Hippocampal formation (tissue), 2 donors: ENCODE data around the gene PTPRG.

Source experiments
- DNase-seq, 2 donors: peaks; one replicate each; lab custom pipeline; 2025; lab: John Stamatoyannopoulos, UW

PTPRG gene

DNA sequence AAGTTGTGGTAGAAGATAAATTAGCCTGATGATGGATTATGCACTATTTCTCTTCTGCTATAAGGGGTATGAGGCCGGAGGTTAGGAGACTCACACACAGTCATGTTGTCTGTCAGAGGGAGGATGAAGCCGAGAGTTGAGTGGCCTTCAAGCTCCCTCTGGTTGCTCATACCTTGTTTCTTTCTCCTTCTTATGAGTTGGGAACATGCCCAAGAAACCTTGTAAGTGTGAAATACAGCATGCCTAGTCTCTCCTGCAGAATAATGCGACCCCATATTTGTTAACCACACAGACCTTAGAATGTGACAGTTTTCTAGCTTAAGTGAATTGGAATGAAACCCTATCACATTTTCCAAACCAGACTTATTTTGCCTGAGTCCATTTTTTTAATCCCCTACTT, 366.7 kb downstream of the PTPRG start:
- no peak for DNase-seq

DNA sequence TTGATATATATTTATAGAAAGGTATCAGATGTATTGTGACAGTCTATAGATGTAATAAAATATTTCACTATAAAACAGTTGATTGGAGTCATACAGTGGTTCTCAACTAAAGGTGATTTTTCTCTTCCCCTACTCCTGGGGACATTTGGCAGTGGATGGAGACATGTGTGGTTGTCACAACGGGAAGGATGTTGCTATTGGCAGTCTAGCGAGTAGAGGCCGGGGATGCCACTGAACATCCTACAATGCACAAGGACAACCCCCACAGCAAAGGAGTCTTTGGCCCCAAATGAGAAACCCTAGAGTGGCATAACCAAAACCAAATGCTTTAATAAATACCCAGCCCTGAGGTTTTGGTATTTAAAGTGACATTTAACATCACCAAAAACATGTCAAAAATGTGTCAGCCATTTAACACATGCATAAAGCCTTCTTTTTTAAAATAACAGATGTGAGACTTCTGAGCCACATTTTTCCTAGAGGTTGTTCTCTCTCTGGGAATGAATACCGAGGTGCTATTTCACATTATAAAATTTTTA, 367.5 kb downstream of the PTPRG start:
- DNase-seq = no peak

DNA sequence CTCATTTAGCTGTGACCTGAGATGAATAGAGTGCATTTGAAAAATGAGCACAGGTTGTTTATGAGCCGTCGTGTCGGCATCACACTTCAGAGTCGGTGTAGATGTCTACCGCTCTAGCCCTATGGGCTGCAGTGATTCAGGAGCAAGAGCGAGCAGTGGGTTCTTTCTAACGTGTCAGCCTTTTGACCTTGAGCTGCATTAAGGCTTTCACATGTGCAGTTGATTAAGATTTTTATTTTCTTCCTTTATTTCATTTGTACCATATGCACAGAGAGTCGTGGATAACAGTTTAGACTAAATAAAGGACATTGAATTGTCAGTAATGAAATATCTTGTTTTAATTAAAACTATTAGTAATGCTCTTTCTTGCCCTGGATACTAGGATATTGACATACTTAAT, 368.2 kb downstream of the PTPRG start:
- no peak for DNase-seq

DNA sequence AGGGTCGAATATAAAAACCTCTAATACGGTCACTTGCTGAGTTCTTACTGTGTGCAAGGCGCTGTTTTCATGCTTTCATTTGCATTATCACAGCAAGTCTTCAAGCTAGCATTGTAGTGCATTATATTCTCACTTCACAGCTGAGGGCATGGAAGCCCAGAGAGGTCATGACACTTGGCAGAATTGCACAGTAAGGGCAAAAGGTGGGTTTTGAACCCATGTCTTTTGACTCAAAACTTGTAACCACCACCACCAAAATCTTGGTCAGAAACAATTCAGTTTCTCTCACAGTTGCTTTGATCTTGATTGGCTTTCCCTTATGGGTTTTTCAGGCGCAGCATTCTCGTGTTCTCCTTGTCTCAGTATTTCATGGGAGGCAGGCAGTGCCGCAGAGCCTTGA, 371.1 kb downstream of the PTPRG start:
- DNase-seq = no peak

DNA sequence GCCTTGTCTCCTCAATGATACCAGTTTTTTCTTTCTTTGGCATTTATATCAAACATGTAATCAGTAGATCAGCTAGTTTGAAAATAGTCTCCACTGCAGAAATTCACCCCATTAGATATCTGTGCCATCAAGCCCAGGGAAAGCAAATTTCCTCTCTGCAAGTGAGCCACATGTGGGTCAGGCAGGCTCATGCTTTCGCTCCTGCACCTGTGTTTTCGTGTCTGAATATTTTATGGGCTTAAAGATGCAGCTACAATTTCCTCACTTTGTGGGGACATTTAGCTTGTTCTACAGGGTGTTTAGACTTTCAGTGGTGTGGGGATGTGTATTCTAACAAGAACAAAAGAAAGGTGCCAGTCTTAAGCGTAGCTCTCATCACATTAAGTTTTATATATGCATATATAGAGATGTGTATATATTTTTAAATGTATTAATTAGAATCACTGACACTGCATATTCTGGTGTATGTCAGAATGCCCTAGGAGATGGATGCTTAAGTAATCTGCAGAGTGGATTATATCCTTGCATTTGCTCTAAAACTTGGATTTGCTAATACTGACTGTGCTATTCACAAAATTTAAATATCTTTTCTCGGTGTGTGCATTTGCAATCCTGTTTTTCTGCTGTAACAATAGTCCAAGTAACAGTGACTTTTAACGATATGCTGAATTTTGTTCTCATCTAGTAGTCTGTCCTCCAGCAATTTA, 372.6 kb downstream of the PTPRG start:
- DNase-seq = no peak

DNA sequence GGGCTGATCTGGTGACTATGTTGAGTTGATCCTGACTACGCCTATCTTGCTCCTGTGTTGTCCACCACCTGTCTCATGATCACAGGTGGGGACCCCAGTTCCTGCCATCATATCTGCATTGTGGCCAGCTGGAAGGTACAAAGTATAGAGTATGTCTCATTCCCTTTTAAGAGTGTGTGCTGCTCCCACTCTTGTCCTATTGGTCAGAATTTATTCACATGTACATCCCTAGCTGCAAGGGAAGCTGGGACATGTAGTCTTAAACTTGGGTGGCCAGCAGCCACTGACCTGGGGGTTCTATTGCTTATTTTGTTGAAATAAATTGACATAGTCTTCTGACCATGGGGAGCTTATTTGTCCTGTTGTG, 373.1 kb downstream of the PTPRG start:
- DNase-seq = no peak

DNA sequence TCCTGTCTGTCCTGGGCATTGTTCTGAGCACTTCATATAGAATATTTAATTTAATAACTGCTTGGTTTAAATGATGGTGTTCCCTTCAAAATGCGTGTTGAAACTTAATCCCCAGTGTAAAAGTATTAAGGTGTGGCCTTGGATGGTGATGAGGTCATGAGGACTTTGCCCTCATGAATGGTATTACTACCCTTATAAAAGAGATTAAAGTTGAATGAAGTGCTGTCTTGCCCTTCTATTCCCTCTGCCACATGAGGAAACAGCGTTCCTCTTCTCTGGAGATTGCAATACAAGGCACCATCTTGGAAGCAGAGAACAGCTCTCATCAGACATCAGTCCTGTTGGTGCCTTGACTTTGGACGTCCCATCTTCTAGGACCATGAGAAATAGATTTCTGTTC, 374.4 kb downstream of the PTPRG start:
- DNase-seq = no peak

DNA sequence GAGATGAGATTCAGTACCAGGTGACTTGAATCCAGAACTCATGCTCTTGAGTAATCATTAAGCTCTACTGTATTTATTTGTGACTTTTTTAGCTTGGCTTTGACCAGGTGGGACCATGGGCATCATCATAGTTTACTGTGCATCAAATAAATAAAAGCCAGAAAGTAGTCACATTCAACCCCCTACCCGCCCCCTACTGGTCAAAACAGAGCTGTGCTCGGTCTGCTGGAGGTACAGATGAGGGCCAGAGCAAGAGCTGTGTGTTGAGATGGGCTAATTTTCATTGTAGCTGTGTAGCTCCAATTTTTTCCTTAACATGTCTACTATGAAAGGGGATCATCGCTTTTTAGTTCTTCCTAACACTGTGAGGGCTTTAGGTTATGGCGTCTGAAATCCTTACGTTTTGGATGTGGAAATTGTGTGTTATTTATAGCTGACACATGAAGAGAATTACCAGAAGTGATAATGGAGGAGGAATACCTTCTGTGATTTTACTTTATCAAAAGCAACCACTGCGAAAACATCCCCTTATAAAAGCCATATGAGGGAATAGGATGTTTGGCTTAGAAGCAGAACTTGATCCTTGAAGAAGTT, 375.1 kb downstream of the PTPRG start:
- DNase-seq = no peak

DNA sequence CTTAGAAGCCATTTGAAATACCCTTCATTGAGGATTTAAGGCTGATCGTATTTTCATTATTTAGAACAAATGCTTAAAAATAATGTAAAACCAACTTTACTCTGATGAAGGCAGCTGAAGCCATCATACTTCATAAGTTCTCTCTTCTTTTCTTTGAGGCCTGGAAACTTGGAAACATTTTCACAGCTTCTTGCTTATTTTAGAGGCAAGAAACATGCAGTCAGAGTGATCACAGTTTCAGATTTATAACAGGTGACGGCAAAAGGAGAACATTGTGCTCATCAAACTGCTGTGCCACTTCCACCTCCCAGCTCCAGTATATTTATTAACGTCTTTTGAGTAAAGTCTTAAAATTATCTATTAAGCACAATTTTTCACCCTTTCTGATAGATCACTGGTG, 376.1 kb downstream of the PTPRG start:
- no peak for DNase-seq

DNA sequence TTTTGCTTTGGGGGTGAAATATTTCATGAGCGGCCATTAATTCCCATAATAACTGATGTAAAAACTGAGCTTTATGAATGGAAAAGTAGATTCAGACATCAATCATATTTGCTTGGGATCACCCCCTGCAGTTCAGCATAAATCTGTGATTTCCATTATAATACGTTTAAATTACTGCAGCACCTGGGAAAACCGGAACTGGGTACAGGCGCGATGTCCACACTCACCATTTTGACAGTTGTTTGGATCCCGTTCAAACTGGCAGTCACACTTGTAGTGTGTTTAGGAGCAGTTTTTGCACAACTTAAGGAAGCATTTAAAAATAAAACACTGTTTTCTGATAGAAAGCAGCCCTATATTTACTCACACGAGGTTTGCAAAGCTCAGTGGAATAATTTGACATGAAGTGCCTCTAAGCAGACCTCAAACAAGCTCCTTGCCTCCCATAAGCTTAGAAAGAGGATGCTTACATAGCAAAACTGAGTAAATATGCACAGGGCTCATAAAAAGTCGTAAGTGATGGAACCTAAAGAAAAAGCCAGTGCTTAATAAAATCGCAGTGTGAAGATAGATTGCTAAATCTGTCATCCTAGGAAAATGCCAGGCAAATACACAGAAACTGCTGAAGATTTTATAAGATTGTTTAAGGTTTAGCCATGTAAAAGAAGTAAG, 377.6 kb downstream of the PTPRG start:
- DNase-seq = no peak

DNA sequence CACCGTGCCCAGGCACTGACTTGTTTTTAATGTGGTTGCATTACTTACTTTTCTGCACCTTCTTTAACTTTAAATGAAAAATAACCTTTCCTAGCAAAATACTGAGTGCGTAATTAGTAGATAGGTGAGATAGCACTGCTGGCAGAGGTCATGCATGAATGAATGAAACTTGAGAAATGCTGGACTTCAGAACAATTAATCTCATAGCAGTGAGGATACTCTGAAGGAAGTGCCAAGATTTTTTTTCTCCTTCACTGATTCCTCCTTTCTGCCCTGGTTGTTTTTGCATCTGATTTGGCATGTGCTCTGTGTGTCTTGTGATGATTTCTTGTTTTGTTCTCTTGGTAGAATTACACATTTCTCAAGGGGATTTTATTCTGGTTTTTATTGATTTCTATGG, 378.9 kb downstream of the PTPRG start:
- DNase-seq = no peak

DNA sequence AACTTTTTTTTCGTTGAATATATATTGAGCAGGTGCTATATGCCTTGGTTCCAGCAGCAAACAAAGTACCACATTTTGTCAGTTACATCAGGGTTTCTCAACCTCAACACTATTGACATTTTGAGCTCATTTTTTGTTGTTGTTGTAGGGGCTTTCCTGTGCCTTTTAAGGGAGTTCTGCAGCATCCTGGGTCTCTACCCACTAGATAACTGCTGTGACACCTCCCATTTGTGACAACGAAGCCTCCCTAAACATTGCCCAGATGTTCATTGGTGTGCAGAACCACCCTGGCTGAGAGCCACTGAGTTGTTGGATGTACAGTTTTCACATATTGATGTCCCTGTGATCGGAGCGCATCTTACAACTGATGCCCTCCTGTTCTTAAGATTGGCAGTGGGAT, 382.6 kb downstream of the PTPRG start:
- no peak for DNase-seq

DNA sequence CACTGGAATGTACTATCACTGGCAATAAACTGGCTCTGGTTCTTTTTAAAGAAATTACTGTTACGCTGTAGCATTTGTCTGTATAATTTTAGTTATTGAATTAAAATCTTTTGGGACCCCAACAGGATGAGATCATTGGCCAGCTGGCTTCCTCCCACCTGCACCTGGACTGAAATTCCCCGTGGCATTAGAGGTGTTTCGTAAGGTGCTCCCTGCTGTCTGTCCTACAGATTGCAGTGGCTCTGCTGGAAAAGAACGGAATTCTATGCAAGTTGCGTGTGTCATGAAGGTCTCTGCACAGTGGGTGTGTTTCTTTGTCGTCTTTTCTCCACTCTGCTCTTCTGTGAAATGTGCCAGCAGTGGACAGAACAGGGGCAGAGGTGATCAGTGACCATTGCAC, 383.4 kb downstream of the PTPRG start:
- no peak for DNase-seq

DNA sequence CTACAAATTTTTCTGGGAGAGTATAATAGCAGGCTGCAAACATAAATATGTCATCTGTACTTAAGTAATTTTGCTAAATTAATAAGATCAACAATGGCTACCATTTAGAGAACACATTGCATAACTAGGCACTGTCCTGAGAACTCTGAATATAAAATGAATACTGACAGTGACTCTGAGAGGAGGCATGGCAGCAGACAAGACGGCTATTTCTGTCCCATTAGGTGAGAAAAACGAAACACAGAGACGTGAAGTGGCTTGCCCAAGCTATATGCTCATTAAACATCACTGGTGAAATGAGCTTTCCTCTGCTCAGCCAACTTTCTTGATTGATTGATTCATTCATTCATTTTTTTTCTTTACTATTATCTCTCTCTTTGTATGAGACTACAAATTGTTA, 384.3 kb downstream of the PTPRG start:
- DNase-seq = no peak

DNA sequence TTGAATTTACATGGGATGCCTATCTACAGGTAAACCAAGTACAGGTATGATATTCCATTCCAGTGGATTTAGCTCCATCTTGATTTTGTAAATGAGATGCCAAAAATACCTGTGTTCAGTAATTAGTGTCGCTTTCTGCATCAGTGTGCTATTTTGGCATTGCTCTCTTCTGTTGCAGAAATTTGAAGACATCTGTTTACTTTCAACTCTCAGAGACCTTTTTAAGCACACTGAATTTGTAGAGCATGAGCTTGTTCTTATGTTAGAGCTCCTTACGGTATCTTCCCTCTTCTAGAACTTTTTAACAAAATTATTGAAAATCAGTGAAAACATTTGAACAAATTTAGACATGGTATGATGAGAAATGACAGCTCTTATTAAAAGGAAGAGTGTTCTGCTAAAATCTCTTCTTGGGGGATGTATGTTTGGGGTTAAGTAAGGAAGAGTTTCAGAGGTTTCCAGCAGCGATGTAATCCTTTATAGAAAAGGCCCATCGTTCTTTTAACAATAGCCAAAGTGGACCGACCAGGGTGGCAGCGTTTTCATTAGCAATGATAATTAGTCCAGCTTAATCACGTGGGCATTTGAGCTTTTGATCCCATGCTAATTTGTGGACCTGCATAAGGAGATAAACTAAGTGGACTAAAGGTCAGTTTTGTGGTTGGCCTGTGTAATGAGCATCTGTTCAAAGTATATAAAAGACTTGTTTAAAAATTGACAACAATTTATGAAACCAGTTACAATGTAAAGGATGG, 385.4 kb downstream of the PTPRG start:
- DNase-seq = no peak

DNA sequence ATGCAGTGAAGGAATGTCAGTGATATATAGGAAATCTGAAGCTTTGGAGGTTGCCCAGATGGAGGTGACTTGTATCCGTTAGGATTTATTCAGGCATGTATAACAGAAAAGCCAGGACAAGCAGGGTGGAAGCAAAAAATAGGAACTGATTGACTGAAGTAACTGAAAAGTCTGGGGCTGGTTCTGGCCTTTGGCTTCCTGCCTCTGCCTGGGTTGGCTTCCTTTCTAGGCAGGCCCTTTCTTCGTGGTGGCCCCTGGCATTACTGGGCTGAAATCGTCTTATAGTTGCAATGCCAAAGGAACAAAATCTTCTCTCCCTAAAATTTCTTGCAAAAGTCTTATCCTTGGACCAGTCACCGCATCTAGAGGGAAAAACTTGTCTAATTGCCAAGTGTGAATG, 386.1 kb downstream of the PTPRG start:
- peak in 1 of 2 donors; percentile 8 for DNase-seq

DNA sequence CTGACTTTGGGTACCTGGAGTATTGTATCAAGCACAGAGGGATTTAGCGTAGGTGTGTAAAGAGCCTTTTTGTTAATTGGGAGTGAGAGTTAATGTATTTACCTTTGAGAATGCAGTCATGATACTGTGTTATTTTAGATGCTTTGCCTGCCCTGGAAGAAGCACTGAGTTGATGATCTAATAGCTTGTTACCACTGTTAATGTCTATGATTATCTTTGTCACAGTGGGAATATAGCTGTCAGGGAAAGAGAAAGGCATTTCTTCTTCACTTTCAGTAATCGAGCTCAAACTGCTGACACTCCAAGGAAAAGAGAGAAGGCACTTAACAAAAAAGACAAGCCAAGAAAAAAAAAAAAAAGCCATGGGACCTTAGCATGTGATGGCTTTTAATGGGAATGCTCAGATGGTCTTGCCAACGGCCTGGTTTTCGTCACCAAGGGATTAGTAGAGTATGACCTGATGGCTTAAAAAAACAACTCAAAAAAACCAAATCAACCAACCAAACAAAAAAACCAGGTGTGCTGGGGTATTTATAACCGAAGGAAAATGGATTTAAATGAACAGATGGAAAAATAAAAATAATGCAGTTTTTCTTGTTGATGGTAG, 387.4 kb downstream of the PTPRG start:
- DNase-seq = no peak

DNA sequence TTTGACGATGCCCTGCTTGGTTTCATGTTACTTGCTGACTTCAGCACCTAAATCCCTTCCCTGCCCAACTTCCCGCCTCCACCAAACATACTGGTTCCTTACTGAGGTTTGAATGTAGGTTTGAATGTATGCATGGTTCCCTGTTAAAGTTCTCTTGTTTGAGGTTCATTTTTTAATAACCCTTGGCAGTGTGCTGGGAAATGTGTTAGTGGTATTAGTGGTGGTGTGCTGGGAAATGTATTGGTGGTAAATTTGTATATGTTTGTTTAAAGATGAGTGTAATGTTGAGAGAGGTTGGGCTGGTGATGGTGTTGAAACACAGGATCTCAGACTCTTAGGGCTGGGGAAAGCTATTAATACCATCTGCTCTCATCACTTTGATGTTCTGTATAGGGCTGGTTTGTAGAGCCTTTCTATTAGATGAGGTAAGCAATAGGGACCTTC, 392.7 kb downstream of the PTPRG start:
- no peak for DNase-seq

DNA sequence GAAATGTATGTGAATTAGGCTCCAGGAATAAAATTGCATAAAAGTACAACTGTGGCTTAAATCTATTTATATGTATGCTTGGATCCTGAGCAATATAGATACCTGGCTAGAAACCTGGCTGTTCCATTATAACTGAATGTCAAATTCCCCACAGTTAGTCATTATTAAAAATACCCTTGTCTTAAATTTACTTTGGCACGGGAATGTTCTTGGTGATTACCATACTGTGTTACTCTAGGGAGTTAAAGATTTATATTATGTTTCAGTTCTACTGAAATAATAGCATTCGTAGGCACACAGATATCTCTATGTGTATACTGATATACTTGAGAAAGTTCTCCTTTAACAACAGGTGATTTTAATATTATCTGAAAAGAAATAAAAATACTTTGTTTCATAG, 394.1 kb downstream of the PTPRG start:
- no peak for DNase-seq

DNA sequence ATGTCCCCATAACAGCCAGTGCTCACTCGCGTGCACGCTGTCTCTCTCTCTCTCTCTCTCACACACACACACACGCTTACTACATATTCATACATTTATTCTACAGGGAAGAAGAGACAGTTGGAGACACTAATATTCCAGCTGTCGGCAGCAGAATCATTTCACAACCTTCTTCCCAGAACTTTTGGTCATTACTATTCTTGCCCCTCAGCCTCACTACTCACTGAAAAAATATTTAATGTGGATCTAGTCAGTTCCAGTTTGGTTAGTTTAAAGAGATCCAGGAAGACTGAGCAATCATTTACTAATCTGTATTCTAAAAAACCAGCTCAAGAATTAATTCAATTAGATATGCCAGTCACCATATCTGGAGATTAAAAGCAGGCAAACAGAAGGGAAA, 394.9 kb downstream of the PTPRG start:
- DNase-seq = no peak

DNA sequence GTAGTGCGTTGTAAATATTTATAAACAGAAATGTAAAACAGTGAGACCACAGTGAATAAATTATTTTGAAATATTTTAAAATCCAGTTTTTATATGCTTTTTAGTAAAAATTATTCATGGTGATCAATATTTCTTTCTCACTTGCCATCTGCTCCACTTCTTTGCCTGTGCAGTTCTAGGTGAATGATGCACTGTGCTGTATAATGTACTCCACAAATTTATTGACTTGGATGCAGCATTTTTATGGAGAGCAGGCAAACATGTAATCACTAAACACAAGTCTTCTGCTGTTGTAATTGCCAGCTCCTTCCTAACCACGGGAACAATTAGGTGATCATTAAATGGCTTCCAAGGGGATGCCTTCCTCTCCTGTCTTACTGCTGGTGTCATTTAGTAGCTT, 395.9 kb downstream of the PTPRG start:
- DNase-seq = no peak

DNA sequence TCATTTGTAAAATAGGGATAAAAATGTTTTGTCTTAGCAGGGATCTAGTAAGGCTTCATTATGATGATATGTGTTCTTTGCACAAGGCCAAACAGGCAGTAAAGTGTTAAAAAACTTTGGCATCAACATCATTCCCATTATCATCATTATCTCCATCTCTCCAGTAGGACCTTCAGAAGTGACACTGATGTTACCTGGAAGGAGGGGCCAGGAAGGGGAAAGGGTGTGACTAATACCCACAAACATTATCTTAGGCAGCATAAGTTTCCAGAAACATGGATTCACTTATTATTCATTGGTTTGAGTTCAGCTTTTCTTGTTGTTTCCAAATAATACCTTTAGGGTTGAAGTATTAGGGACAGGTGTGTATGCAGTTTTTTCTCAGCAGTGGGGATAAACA, 399.6 kb downstream of the PTPRG start:
- DNase-seq = no peak
